Keratinocyte (primary cell): ENCODE results near the gene CCSER1. TPM values are rescaled to one million over a fixed set of nuclear protein-coding genes. Genes with fewer than 3 reads are reported as not detected.

Experiments
- DNase-seq: peaks from one replicate; pipeline ENCODE4 v3.0.0-alpha.2; 2011; ENCODE audit warnings: low read depth, missing footprints, low spot score
- FAIRE-seq: peaks from 2 replicates; lab custom pipeline; 2011; peaks lifted over from hg19 to GRCh38; lab: Jason Lieb, UNC
- H2AFZ ChIP-seq: 2 replicates; pipeline ENCODE4 v1.6.0; 2012; ENCODE audit warnings: low read length, control low read depth, inconsistent platforms; ENCODE audit not compliant: control insufficient read depth
- H3K27ac ChIP-seq: 2 replicates; pipeline ENCODE4 v1.5.1; 2011; ENCODE audit warnings: low read length; ENCODE audit not compliant: control insufficient read depth, insufficient read depth
- H3K27me3 ChIP-seq: 3 replicates; pipeline ENCODE4 v1.6.0; 2011; ENCODE audit warnings: low read length; ENCODE audit not compliant: control insufficient read depth, insufficient read depth; ENCODE audit errors: extremely low read depth
- H3K36me3 ChIP-seq, 2 experiments: 2 replicates in 1 of 2; 3 replicates in 1 of 2; pipeline ENCODE4 v1.5.1; 2011; ENCODE audit warnings: low read length in 2 of 2, mild to moderate bottlenecking in 1 of 2; ENCODE audit not compliant: control insufficient read depth in 2 of 2, insufficient read depth in 2 of 2; ENCODE audit errors: extremely low read depth in 1 of 2
- H3K4me1 ChIP-seq: 3 replicates; pipeline ENCODE4 v1.5.1; 2011; ENCODE audit warnings: low read length; ENCODE audit not compliant: control insufficient read depth, insufficient read depth; ENCODE audit errors: extremely low read depth
- H3K4me2 ChIP-seq: 3 replicates; pipeline ENCODE4 v1.6.0; 2011; ENCODE audit warnings: low read depth, low read length; ENCODE audit not compliant: control insufficient read depth, insufficient read depth; ENCODE audit errors: extremely low read depth
- H3K4me3 ChIP-seq, 3 experiments: fragments of 200-600 bp in 1 of 3; sonication (generic) in 1 of 3; 2 replicates in 2 of 3; 3 replicates in 1 of 3; pipeline ENCODE4 v1.5.1; 2011 to 2016; ENCODE audit warnings: low read length in 3 of 3, mild to moderate bottlenecking in 3 of 3, control low read depth in 2 of 3, inconsistent platforms in 1 of 3, low read depth in 1 of 3, mixed read lengths in 1 of 3, mixed run types in 1 of 3, moderate library complexity in 1 of 3; ENCODE audit not compliant: control insufficient read depth in 2 of 3, insufficient read depth in 2 of 3; ENCODE audit errors: extremely low read depth in 1 of 3
- H3K79me2 ChIP-seq: 2 replicates; pipeline ENCODE4 v1.6.0; 2012; ENCODE audit warnings: low read length; ENCODE audit not compliant: control insufficient read depth, insufficient read depth
- H3K9ac ChIP-seq: 3 replicates; pipeline ENCODE4 v1.6.0; 2011; ENCODE audit warnings: low read length; ENCODE audit not compliant: control insufficient read depth, insufficient read depth; ENCODE audit errors: extremely low read depth
- H3K9me1 ChIP-seq: 3 replicates; pipeline ENCODE4 v1.6.0; 2011; ENCODE audit warnings: low read length; ENCODE audit not compliant: control insufficient read depth, insufficient read depth; ENCODE audit errors: extremely low read depth
- H3K9me3 ChIP-seq: 2 replicates; pipeline ENCODE4 v1.5.1; 2012; ENCODE audit warnings: low read depth, low read length; ENCODE audit not compliant: control insufficient read depth
- H4K20me1 ChIP-seq: 3 replicates; pipeline ENCODE4 v1.6.0; 2011; ENCODE audit warnings: low read length; ENCODE audit not compliant: control insufficient read depth, insufficient read depth; ENCODE audit errors: extremely low read depth
- EZH2 ChIP-seq: IDR thresholded peaks from one replicate; pipeline ENCODE4 v1.6.1; 2012; ENCODE audit warnings: inconsistent platforms, mild to moderate bottlenecking, low read length, moderate library complexity
- dilution Hi-C: fragments of 300-500 bp; cut with MboI; formaldehyde crosslinking; loops from one replicate; pipeline ENCODE4 v1.7.0; 2020; ENCODE audit warnings: low sequenced_read_pairs; ENCODE audit not compliant: extremely low pct_ligation_motif_present
- polyA plus RNA-seq, 5 experiments: library from polyadenylated mRNA; depleted of rRNA in 3 of 5; stranded (reverse) in 3 of 5; stranded (forward) in 1 of 5; unstranded in 1 of 5; fragments of >200 nt; gene quantifications; 1 replicate in 1 of 5; 2 replicates in 3 of 5; 3 replicates in 1 of 5; pipeline versions ENCODE4 v1.2.1 to v1.2.3, GENCODE V29; 2011 to 2012; ENCODE audit warnings: missing spikeins in 2 of 5, low read depth in 1 of 5, low replicate concordance in 1 of 5
- TF ChIP-seq, protein P1 (sequence below), 3 experiments: IDR thresholded peaks in 1 of 3; conservative IDR thresholded peaks in 1 of 3; optimal IDR thresholded peaks in 1 of 3; 2 replicates in 2 of 3; 3 replicates in 1 of 3; pipeline versions ENCODE3 to v1.5.1; 2011; ENCODE audit warnings: low read length in 3 of 3, mild to moderate bottlenecking in 3 of 3, moderate library complexity in 2 of 3, control low read depth in 1 of 3, inconsistent platforms in 1 of 3; ENCODE audit not compliant: insufficient read depth in 2 of 3; ENCODE audit errors: extremely low read depth in 1 of 3

Gene CCSER1
- polyA plus RNA-seq, 1 donor (not counting 4 experiments of a cell fraction or from before 2014, with no cell fraction given): 1.2 TPM

DNA sequence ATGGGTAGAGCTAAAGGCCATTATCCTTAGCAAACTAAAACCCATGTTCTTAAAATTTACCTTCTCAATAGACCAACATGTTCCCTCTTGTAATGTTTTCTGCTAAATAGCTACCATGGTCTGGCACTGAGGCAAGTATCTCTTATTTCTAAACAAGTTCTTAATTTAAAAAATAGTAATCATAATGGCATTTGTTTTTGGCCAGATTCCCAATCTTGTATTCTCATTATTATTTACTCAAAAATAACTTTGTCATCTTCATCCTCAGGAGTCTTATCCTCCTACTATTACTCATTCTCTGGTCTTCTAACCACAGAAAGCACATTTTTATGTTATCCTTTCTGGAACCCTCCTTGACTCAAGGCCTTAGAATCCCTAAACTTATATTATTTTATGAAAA is 931.2 kb downstream of the CCSER1 start:
- peak overlapping the region; percentile 80 for H3K27ac ChIP-seq
- DNase-seq (peak; percentile 66), FAIRE-seq (no peak)
- no peaks in the 10 kb centered on the region for H3K9me1 ChIP-seq
- H3K4me3 ChIP-seq: no peak overlapping the region
- H3K4me1 ChIP-seq: peaks cover 11% of the 10 kb centered on the region
- no peaks in the 10 kb centered on the region for H3K36me3 ChIP-seq
- no peak overlapping the region for H2AFZ ChIP-seq
- H4K20me1 ChIP-seq: no peaks in the 10 kb centered on the region
- no peaks in the 10 kb centered on the region for H3K27me3 ChIP-seq
- no peaks in the 10 kb centered on the region for H3K9me3 ChIP-seq
- dilution Hi-C loops: no loop called here
- H3K9ac ChIP-seq: peak overlapping the region; percentile 48
- peak overlapping the region; percentile 50 for H3K4me2 ChIP-seq
- no peaks in the 10 kb centered on the region for H3K79me2 ChIP-seq
- no peak for TF ChIP-seq EZH2
- TF ChIP-seq, protein P1, sequence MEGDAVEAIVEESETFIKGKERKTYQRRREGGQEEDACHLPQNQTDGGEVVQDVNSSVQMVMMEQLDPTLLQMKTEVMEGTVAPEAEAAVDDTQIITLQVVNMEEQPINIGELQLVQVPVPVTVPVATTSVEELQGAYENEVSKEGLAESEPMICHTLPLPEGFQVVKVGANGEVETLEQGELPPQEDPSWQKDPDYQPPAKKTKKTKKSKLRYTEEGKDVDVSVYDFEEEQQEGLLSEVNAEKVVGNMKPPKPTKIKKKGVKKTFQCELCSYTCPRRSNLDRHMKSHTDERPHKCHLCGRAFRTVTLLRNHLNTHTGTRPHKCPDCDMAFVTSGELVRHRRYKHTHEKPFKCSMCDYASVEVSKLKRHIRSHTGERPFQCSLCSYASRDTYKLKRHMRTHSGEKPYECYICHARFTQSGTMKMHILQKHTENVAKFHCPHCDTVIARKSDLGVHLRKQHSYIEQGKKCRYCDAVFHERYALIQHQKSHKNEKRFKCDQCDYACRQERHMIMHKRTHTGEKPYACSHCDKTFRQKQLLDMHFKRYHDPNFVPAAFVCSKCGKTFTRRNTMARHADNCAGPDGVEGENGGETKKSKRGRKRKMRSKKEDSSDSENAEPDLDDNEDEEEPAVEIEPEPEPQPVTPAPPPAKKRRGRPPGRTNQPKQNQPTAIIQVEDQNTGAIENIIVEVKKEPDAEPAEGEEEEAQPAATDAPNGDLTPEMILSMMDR (optimal IDR thresholded peaks at IDR 0.05 in 1 of 3, IDR thresholded peaks at IDR 0.05 in 1 of 3, conservative IDR thresholded peaks at IDR 0.05 in 1 of 3; ENCODE audit: extremely low read depth in 1 of 3, insufficient read depth in 2 of 3, low read length in 3 of 3): no peak

DNA sequence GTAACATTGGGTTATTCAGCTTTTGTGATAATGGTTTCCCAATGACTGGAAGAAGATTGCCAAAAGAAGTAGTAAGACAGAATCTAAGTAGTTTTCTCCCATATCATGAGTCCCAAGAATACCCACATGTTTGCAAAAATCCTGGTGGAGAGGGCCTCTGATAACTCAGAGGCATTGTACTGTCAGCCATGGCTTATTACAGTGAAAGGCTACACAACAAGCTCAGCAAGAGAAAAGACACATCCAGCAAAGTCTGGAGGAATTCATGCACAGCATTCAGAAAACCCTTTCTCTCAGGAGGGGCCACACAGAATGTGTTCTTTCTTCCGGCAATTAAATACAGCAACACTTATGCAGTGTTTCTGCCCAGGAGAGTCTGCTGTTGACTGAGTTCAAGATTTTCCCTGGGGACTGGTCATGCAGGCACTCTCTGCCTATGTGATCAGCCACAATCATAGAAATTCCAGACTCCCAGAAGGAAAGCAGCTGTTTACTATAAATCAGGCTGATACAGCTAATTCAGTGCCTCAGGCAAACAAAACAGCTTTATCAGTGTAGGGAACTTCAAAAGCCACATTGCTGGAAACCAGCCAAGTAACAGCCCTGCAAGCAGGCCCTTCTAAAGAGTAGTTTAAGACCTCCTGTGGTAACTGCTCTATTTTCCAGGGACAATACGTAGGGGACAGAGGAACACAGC is 937.1 kb downstream of the CCSER1 start:
- H3K9ac ChIP-seq: no peak overlapping the region
- peaks cover 5% of the 10 kb centered on the region for H3K4me1 ChIP-seq
- no peaks in the 10 kb centered on the region for H4K20me1 ChIP-seq
- dilution Hi-C loops: no loop called here
- DNase-seq (peak; percentile 76), FAIRE-seq (peak; percentile 46)
- H3K79me2 ChIP-seq: no peaks in the 10 kb centered on the region
- no peaks in the 10 kb centered on the region for H3K9me3 ChIP-seq
- no peak overlapping the region for H3K27ac ChIP-seq
- no peak overlapping the region for H2AFZ ChIP-seq
- H3K36me3 ChIP-seq: no peaks in the 10 kb centered on the region
- TF ChIP-seq EZH2: no peak
- TF ChIP-seq, protein P1 (optimal IDR thresholded peaks at IDR 0.05 in 1 of 3, IDR thresholded peaks at IDR 0.05 in 1 of 3, conservative IDR thresholded peaks at IDR 0.05 in 1 of 3; ENCODE audit: extremely low read depth in 1 of 3, insufficient read depth in 2 of 3, low read length in 3 of 3): no peak
- no peak overlapping the region for H3K4me3 ChIP-seq
- no peak overlapping the region for H3K4me2 ChIP-seq
- H3K27me3 ChIP-seq: no peaks in the 10 kb centered on the region
- no peaks in the 10 kb centered on the region for H3K9me1 ChIP-seq
